Suprapubic skin (tissue), 4 donors: ENCODE data around the gene SOX6. TPM values are rescaled to one million over a fixed set of nuclear protein-coding genes. Genes with fewer than 3 reads are reported as not detected.

Experiments used
- DNase-seq, 2 donors: peaks; one replicate each; pipeline ENCODE4 v3.0.0-alpha.2; 2019; ENCODE audit warnings: low spot score in 2 of 2
- H3K27ac ChIP-seq: fragments of 200-600 bp; sonication (generic); one replicate; pipeline ENCODE4 v1.5.1; 2019
- H3K27me3 ChIP-seq: fragments of 200-600 bp; sonication (generic); one replicate; pipeline ENCODE4 v1.5.1; 2019
- H3K36me3 ChIP-seq: fragments of 200-600 bp; sonication (generic); one replicate; pipeline ENCODE4 v1.5.1; 2019
- H3K4me1 ChIP-seq: fragments of 200-600 bp; sonication (generic); one replicate; pipeline ENCODE4 v1.5.1; 2019
- H3K4me3 ChIP-seq: fragments of 200-600 bp; sonication (generic); one replicate; pipeline ENCODE4 v1.5.1; 2019; ENCODE audit warnings: mild to moderate bottlenecking
- H3K9me3 ChIP-seq: fragments of 200-600 bp; sonication (generic); one replicate; pipeline ENCODE4 v1.5.1; 2019
- CTCF ChIP-seq, 2 donors: fragments of 200-600 bp in 1 of 2; fragments of 450-650 bp in 1 of 2; sonication (generic) in 1 of 2; IDR thresholded peaks; one replicate each; pipeline ENCODE4 v1.5.1; 2016 to 2019; ENCODE audit warnings: antibody characterized with exemption in 2 of 2, mild to moderate bottlenecking in 1 of 2, moderate library complexity in 1 of 2
- EP300 ChIP-seq: sonication (generic); formaldehyde crosslinking; IDR thresholded peaks from one replicate; pipeline ENCODE4 v1.6.1; 2017; ENCODE audit warnings: antibody characterized with exemption
- POLR2A ChIP-seq, 2 donors: fragments of 450-650 bp; IDR thresholded peaks; one replicate each; pipeline ENCODE4 v1.6.1; 2017; ENCODE audit warnings: antibody characterized with exemption in 2 of 2, mild to moderate bottlenecking in 2 of 2, moderate library complexity in 2 of 2
- POLR2AphosphoS5 ChIP-seq, 3 donors: sonication (generic); formaldehyde crosslinking; IDR thresholded peaks; one replicate each; pipeline ENCODE4 v1.6.1; 2017; ENCODE audit warnings: antibody characterized with exemption in 3 of 3
- WGBS: methylation state at CpG from one replicate; pipeline ENCODE4 v1.1.5; 2018; 5-methylcytosine and 5-hydroxymethylcytosine counted together
- total RNA-seq, 4 donors: library from RNA; depleted of rRNA; stranded (reverse); fragments of >200 nt; gene quantifications; one replicate each; pipeline ENCODE4 v1.1.0, GENCODE V29; 2016

Gene SOX6
- total RNA-seq, 4 donors from 2014 or later, result 12.1 to 32.0 (median 23.8) TPM

- Histone ChIP-seq H3K27me3 (no peaks in the 10 kb centered on the region), H3K9me3 (no peaks in the 10 kb centered on the region), H3K4me1 (peaks cover 6% of the 10 kb centered on the region), H3K4me3 (no peak overlapping the region), H3K27ac (no peak overlapping the region), H3K36me3 (no peaks in the 10 kb centered on the region)
- TF ChIP-seq POLR2AphosphoS5 (IDR thresholded peaks at IDR 0.05) (no peak), CTCF (IDR thresholded peaks at IDR 0.05) (no peak), EP300 (no peak), POLR2A (IDR thresholded peaks at IDR 0.05) (no peak)
- DNase-seq, result no peak
- 58% methylated on average over 2 of the region's 2 CpGs for WGBS
These were observed 241.9 kb downstream of the SOX6 start for GRCh38 chr11:16114431-16114830.

- Histone ChIP-seq H3K27ac (no peak overlapping the region), H3K36me3 (no peaks in the 10 kb centered on the region), H3K4me1 (peaks cover 6% of the 10 kb centered on the region), H3K9me3 (no peaks in the 10 kb centered on the region), H3K27me3 (no peaks in the 10 kb centered on the region), H3K4me3 (no peak overlapping the region)
- TF ChIP-seq CTCF (IDR thresholded peaks at IDR 0.05) (no peak), POLR2A (IDR thresholded peaks at IDR 0.05) (no peak), EP300 (no peak), POLR2AphosphoS5 (IDR thresholded peaks at IDR 0.05) (no peak)
- no peak for DNase-seq
- 56% methylated on average over 2 of the region's 2 CpGs for WGBS
These were observed 244.7 kb downstream of the SOX6 start for GRCh38 chr11:16111690-16112089.

- WGBS, result 49% methylated on average over 2 of the region's 2 CpGs
- Histone ChIP-seq H3K27ac (no peak overlapping the region), H3K27me3 (no peaks in the 10 kb centered on the region), H3K36me3 (no peaks in the 10 kb centered on the region), H3K9me3 (no peaks in the 10 kb centered on the region), H3K4me3 (no peak overlapping the region), H3K4me1 (peaks cover 6% of the 10 kb centered on the region)
- TF ChIP-seq POLR2A (IDR thresholded peaks at IDR 0.05), result no peak
- no peak for TF ChIP-seq POLR2AphosphoS5 (IDR thresholded peaks at IDR 0.05)
- no peak for TF ChIP-seq EP300
- TF ChIP-seq CTCF (IDR thresholded peaks at IDR 0.05), result no peak
- no peak for DNase-seq
These were observed 245.5 kb downstream of the SOX6 start for GRCh38 chr11:16110886-16111285.

GRCh38 chr11:16099343-16099900, 256.9 kb downstream of the SOX6 start:
- WGBS, result 44% methylated on average over 2 of the region's 2 CpGs
- Histone ChIP-seq H3K9me3 (no peaks in the 10 kb centered on the region), H3K4me3 (no peak overlapping the region), H3K27ac (no peak overlapping the region), H3K36me3 (no peaks in the 10 kb centered on the region), H3K4me1 (peaks cover 15% of the 10 kb centered on the region), H3K27me3 (no peaks in the 10 kb centered on the region)
- DNase-seq, result no peak
- no peak for TF ChIP-seq CTCF (IDR thresholded peaks at IDR 0.05)
- TF ChIP-seq POLR2AphosphoS5 (IDR thresholded peaks at IDR 0.05), result no peak
- no peak for TF ChIP-seq EP300
- TF ChIP-seq POLR2A (IDR thresholded peaks at IDR 0.05), result no peak

GRCh38 chr11:16098526-16099205, 257.7 kb downstream of the SOX6 start:
- no peak for DNase-seq

More at GRCh38 chr11:16098526-16099205, 257.7 kb downstream of the SOX6 start:
- Histone ChIP-seq H3K36me3 (no peaks in the 10 kb centered on the region), H3K4me3 (no peak overlapping the region), H3K27me3 (no peaks in the 10 kb centered on the region), H3K9me3 (no peaks in the 10 kb centered on the region), H3K27ac (peak overlapping the region; percentile 48), H3K4me1 (peaks cover 15% of the 10 kb centered on the region)
- no peak for TF ChIP-seq POLR2A (IDR thresholded peaks at IDR 0.05)
- TF ChIP-seq CTCF (IDR thresholded peaks at IDR 0.05), result no peak
- TF ChIP-seq POLR2AphosphoS5 (IDR thresholded peaks at IDR 0.05), result no peak
- TF ChIP-seq EP300, result no peak
- 46% methylated on average over 3 of the region's 3 CpGs for WGBS
